Smooth muscle cell (in vitro differentiated cells): ENCODE data around the gene TNNI3K. TPM values are rescaled to one million over a fixed set of nuclear protein-coding genes. Genes with fewer than 3 reads are reported as not detected.

Experiments used
- DNase-seq: peaks from one replicate; lab custom pipeline; 2025; ENCODE audit not compliant: unreplicated experiment; lab: John Stamatoyannopoulos, UW
- H2AFZ ChIP-seq: fragments of 200-600 bp; sonication (generic); 2 replicates; pipeline ENCODE4 v1.6.0; 2016; ENCODE audit warnings: antibody characterized with exemption, low read depth, mild to moderate bottlenecking
- H3F3A ChIP-seq: fragments of 200-600 bp; sonication (generic); 2 replicates; pipeline ENCODE4 v1.6.0; 2017; ENCODE audit warnings: antibody characterized with exemption, low read depth
- H3K27ac ChIP-seq: fragments of 200-600 bp; sonication (generic); 2 replicates; pipeline ENCODE4 v1.5.1; 2016; ENCODE audit warnings: low read depth, mild to moderate bottlenecking
- H3K27me3 ChIP-seq: fragments of 200-600 bp; sonication (generic); 2 replicates; pipeline ENCODE4 v1.6.1; 2016; ENCODE audit warnings: low read depth, mild to moderate bottlenecking
- H3K36me3 ChIP-seq: fragments of 200-600 bp; sonication (generic); 2 replicates; pipeline ENCODE4 v1.5.1; 2016; ENCODE audit warnings: low read depth
- H3K4me1 ChIP-seq: fragments of 200-600 bp; sonication (generic); 2 replicates; pipeline ENCODE4 v1.5.1; 2016; ENCODE audit warnings: low read depth
- H3K4me2 ChIP-seq: fragments of 200-600 bp; sonication (generic); 2 replicates; pipeline ENCODE4 v1.6.0; 2016; ENCODE audit warnings: mild to moderate bottlenecking
- H3K4me3 ChIP-seq: fragments of 200-600 bp; sonication (generic); 2 replicates; pipeline ENCODE4 v1.5.1; 2016; ENCODE audit warnings: mild to moderate bottlenecking
- H3K79me2 ChIP-seq: fragments of 200-600 bp; sonication (generic); 2 replicates; pipeline ENCODE4 v1.6.0; 2016; ENCODE audit warnings: low read depth, mild to moderate bottlenecking
- H3K9ac ChIP-seq: fragments of 200-600 bp; sonication (generic); 2 replicates; pipeline ENCODE4 v1.6.0; 2016; ENCODE audit warnings: low read depth
- H3K9me3 ChIP-seq: fragments of 200-600 bp; sonication (generic); replicated peaks from 2 replicates; pipeline ENCODE4 v1.5.1; 2016; ENCODE audit warnings: low read depth
- H4K20me1 ChIP-seq: fragments of 200-600 bp; sonication (generic); 2 replicates; pipeline ENCODE4 v1.6.0; 2016; ENCODE audit warnings: low read depth
- CTCF ChIP-seq: fragments of 200-600 bp; sonication (generic); IDR thresholded peaks from 2 replicates; pipeline ENCODE4 v1.5.1; 2017; ENCODE audit warnings: borderline replicate concordance, mild to moderate bottlenecking, antibody characterized with exemption; ENCODE audit not compliant: insufficient read depth, poor library complexity, severe bottlenecking
- WGBS: methylation state at CpG from one replicate; pipeline ENCODE4 v1.1.7; 2016; ENCODE audit warnings: low lambda C conversion rate; 5-methylcytosine and 5-hydroxymethylcytosine counted together
- polyA plus RNA-seq: library from polyadenylated mRNA; unstranded; fragments of >200 nt; fragmentation: Nextera tagmentation; extraction: Ambion mirVana; gene quantifications from 2 replicates; pipeline ENCODE4 v1.2.1, GENCODE V29; 2016
- total RNA-seq: library from RNA; depleted of rRNA; stranded (reverse); fragments of >200 nt; gene quantifications from 2 replicates; pipeline ENCODE4 v1.2.3, GENCODE V29; 2014

TNNI3K gene, protein sequence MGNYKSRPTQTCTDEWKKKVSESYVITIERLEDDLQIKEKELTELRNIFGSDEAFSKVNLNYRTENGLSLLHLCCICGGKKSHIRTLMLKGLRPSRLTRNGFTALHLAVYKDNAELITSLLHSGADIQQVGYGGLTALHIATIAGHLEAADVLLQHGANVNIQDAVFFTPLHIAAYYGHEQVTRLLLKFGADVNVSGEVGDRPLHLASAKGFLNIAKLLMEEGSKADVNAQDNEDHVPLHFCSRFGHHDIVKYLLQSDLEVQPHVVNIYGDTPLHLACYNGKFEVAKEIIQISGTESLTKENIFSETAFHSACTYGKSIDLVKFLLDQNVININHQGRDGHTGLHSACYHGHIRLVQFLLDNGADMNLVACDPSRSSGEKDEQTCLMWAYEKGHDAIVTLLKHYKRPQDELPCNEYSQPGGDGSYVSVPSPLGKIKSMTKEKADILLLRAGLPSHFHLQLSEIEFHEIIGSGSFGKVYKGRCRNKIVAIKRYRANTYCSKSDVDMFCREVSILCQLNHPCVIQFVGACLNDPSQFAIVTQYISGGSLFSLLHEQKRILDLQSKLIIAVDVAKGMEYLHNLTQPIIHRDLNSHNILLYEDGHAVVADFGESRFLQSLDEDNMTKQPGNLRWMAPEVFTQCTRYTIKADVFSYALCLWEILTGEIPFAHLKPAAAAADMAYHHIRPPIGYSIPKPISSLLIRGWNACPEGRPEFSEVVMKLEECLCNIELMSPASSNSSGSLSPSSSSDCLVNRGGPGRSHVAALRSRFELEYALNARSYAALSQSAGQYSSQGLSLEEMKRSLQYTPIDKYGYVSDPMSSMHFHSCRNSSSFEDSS
- total RNA-seq (1.6 and 9.6 TPM in 2 replicates), polyA plus RNA-seq (0.55 and 0.66 TPM in 2 replicates)

GRCh38 chr1:74235153-74235552 is at the start of gene TNNI3K:
Gene TNNI3K (plus strand): TSS chr1:74235387. CDS start chr1:74235452, 65 bp downstream.
- no peak for DNase-seq
- Histone ChIP-seq H3K4me2 (no peak within 1 kb of the TSS), H3K27me3 (no peaks in the 10 kb centered on the region), H3K4me3 (no peak within 1 kb of the TSS), H3K79me2 (no peaks in the 10 kb centered on the region), H3F3A (no peaks in the 10 kb centered on the region), H4K20me1 (no peaks in the 10 kb centered on the region), H3K4me1 (no peaks in the 10 kb centered on the region), H3K9me3 (no peaks in the 10 kb centered on the region), H3K36me3 (no peaks in the 10 kb centered on the region), H2AFZ (no peak within 1 kb of the TSS), H3K9ac (no peak within 1 kb of the TSS), H3K27ac (no peak within 1 kb of the TSS)
- WGBS: 88% methylated on average over 2 of the region's 2 CpGs
- no peak for TF ChIP-seq CTCF

- Histone ChIP-seq H3K36me3 (no peaks in the 10 kb centered on the region), H3K27me3 (no peaks in the 10 kb centered on the region), H3K79me2 (no peaks in the 10 kb centered on the region), H3K9me3 (no peaks in the 10 kb centered on the region), H3K27ac (no peak overlapping the region), H3F3A (no peaks in the 10 kb centered on the region), H4K20me1 (no peaks in the 10 kb centered on the region), H3K4me2 (no peak overlapping the region), H3K9ac (no peak overlapping the region), H2AFZ (no peak overlapping the region), H3K4me1 (no peaks in the 10 kb centered on the region), H3K4me3 (no peak overlapping the region)
- WGBS: 9% methylated on average over 2 of the region's 2 CpGs
- no peak for DNase-seq
- no peak for TF ChIP-seq CTCF
Observed at GRCh38 chr1:74193908-74194307, 41.3 kb upstream of the TNNI3K start.

DNA sequence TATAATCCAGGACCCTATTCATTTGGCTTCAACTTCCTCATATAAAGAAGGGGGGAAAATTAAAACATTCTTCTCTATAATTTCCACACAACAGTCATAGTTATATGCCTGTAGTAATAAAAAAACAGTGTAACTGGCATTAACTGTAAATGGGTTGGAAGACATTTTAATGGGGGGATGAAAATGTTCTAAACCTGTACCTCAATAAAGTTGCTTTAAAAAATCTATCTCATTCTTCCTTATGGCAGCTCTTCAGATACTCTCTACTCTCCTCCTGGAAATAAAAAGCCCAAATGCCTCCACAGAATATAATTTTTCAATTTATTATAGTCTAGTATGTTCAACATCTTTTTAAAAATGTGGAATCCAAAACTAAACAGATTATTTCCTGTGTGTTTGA is 39.8 kb upstream of the TNNI3K start:
- Histone ChIP-seq H3K4me1 (no peaks in the 10 kb centered on the region), H4K20me1 (no peaks in the 10 kb centered on the region), H3K9me3 (no peaks in the 10 kb centered on the region), H3K27me3 (no peaks in the 10 kb centered on the region), H2AFZ (peak overlapping the region; percentile 40), H3F3A (no peaks in the 10 kb centered on the region), H3K4me3 (no peak overlapping the region), H3K4me2 (no peak overlapping the region), H3K9ac (no peak overlapping the region), H3K27ac (no peak overlapping the region), H3K36me3 (no peaks in the 10 kb centered on the region), H3K79me2 (no peaks in the 10 kb centered on the region)
- no peak for DNase-seq
- TF ChIP-seq CTCF: no peak
